ENCODE measurements around the gene FOXP1. TPM values are rescaled to one million over a fixed set of nuclear protein-coding genes. Genes with fewer than 3 reads are reported as not detected.

Gene FOXP1
- total and polyA plus RNA-seq, 2 donors (not counting 1 experiment from before 2014, with no cell fraction given): 91.1 to 508 TPM

- peaks cover 88 to 93% of the 10 kb centered on the region in 2 donors for H3K4me1 ChIP-seq (ENCODE audit: control insufficient read depth in 2 of 2, insufficient read depth in 2 of 2, low read length in 2 of 2)
- H3K36me3 ChIP-seq (replicated peaks in 1 of 2; ENCODE audit: control extremely low read depth in 1 of 2, control insufficient read depth in 1 of 2, extremely low read depth in 1 of 2, insufficient read depth in 2 of 2, low read length in 1 of 2): peaks cover 0 to 15% of the 10 kb centered on the region in 2 experiments
- H3K27me3 Mint-ChIP-seq: no peaks in the 10 kb centered on the region
- H3K27ac Mint-ChIP-seq: peak overlapping the region; percentile 88
- CTCF ChIA-PET: interaction anchor here (0.5 to 3.3 kb wide), 14 partner anchors 9 to 503 kb away, joined by 3 to 19 read pairs (median 3); no protein-coding TSS in a partner anchor
- TF ChIP-seq CTCF (IDR thresholded peaks at IDR 0.05) (no peak), EZH2 (IDR thresholded peaks at IDR 0.05; ENCODE audit: borderline replicate concordance, insufficient read depth, low read depth, low read length, poor library complexity, severe bottlenecking) (no peak)
- ATAC-seq (ENCODE audit: low read depth): peak; percentile 67
- H3K9me3 ChIP-seq (ENCODE audit: control extremely low read depth in 1 of 3, control insufficient read depth in 2 of 3, insufficient read depth in 1 of 3, low read length in 2 of 3): peaks cover 0 to 4% (median 0%) of the 10 kb centered on the region in 3 donors
- peaks cover 9% of the 10 kb centered on the region for H4K20me1 ChIP-seq (ENCODE audit: control insufficient read depth, insufficient read depth, low read length, poor library complexity, severe bottlenecking)
- H3K9me3 Mint-ChIP-seq (ENCODE audit: insufficient read depth): no peaks in the 10 kb centered on the region
- H3K4me1 Mint-ChIP-seq: peaks cover 86% of the 10 kb centered on the region
- DNase-seq: peak; percentile 82
- intact Hi-C loops (cut with micrococcal nuclease): loop anchor here (1.0 to 5.0 kb wide), 5 partner anchors 22 to 498 kb away; no protein-coding TSS in a partner anchor
- peaks cover 80% of the 10 kb centered on the region for H3K79me2 ChIP-seq (ENCODE audit: control insufficient read depth, insufficient read depth, low read length)
- H3K9ac ChIP-seq (ENCODE audit: low read length): peak overlapping the region; percentile 50
- POLR2A ChIA-PET: interaction anchor here (0.5 to 2.0 kb wide), 8 partner anchors 14 to 627 kb away, joined by 3 to 12 read pairs (median 3); no protein-coding TSS in a partner anchor
- H3K27ac ChIP-seq (ENCODE audit: low read length in 2 of 2): peak overlapping the region; percentile 87 to 91
- H3K4me3 Mint-ChIP-seq: peak overlapping the region; percentile 72
- H3K4me3 ChIP-seq (ENCODE audit: control extremely low read depth in 1 of 5, extremely low read depth in 1 of 5, insufficient read depth in 1 of 5, low read depth in 2 of 5, low read length in 4 of 5): peak overlapping the region in 1 of 5 experiments; percentile 39
- WGBS (ENCODE audit: insufficient coverage): 45% methylated on average over 5 of the region's 9 CpGs
- no peaks in the 10 kb centered on the region for H3K27me3 ChIP-seq (replicated peaks in 1 of 4; ENCODE audit: control extremely low read depth in 1 of 4, control insufficient read depth in 3 of 4, insufficient read depth in 4 of 4, low read length in 3 of 4)
- H3K4me2 ChIP-seq (replicated peaks; ENCODE audit: low read depth, low read length, poor library complexity, severe bottlenecking): peak overlapping the region; percentile 65
- no peak overlapping the region for H2AFZ ChIP-seq (ENCODE audit: insufficient read depth, low read depth, low read length, poor library complexity, severe bottlenecking)
These were observed 496.1 kb downstream of the FOXP1 start for GRCh38 chr3:71087143-71088018.

Data from B cell (primary cell).